SH-SY5Y (cell line): ENCODE results near the gene MYL9.

Source experiments
- GATA2 ChIP-seq: IDR thresholded peaks from 2 replicates; pipeline ENCODE4 v1.6.1; 2011; ENCODE audit warnings: mild to moderate bottlenecking, low read depth, low read length
- GATA3 ChIP-seq: IDR thresholded peaks from 2 replicates; pipeline ENCODE4 v1.6.1; 2011; ENCODE audit warnings: low read depth, mild to moderate bottlenecking, low read length, moderate library complexity

The MYL9 gene

GRCh38 chr20:36541227-36541767, at the start of gene MYL9:
MYL9 (plus strand) TSS chr20:36541519; CDS start chr20:36544885, 3,366 bp downstream.
- no peak for TF ChIP-seq GATA3
- TF ChIP-seq GATA2, result no peak

DNA sequence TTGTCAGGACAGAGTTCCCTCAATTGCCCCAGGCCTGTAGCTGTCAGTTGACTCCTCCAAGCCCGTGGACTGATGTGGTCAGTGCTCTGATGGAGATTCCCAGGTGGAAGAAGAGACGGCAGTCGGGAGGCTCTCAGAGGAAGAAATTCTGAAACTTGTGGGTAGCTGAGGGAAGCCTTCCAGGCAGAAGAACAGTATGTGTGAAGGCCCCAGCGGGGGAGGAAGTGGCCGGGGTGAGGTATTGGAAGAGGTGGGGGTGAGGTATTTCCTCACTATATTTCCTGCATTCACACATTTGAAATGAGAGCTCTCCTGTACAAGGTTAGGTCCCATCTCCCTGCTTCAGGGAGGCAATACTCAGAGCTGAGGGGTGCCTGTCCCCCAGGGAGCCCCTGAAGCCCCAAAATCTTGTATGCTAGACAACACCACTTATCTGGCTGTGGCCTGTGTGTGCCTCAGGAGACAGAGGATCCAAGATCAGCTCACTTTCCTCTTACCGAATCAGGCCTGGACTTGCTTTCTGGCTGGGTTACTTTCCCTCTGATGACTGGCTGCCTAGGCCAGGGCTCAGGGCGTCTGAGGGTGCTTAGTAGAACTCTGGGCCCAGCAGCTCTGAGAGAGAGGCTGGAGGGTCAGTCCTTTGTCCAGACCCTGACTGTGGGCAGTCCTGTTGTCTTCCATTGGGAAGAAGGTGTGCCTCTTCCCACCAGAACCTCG, 49.3 kb upstream of the MYL9 start:
- TF ChIP-seq GATA3 (no peak), GATA2 (no peak)

- TF ChIP-seq GATA3, result no peak
- no peak for TF ChIP-seq GATA2
These were observed 48.1 kb upstream of the MYL9 start for GRCh38 chr20:36493051-36493800.

GRCh38 chr20:36493801-36494114, 47.6 kb upstream of the MYL9 start:
- TF ChIP-seq GATA3 (no peak), GATA2 (no peak)

DNA sequence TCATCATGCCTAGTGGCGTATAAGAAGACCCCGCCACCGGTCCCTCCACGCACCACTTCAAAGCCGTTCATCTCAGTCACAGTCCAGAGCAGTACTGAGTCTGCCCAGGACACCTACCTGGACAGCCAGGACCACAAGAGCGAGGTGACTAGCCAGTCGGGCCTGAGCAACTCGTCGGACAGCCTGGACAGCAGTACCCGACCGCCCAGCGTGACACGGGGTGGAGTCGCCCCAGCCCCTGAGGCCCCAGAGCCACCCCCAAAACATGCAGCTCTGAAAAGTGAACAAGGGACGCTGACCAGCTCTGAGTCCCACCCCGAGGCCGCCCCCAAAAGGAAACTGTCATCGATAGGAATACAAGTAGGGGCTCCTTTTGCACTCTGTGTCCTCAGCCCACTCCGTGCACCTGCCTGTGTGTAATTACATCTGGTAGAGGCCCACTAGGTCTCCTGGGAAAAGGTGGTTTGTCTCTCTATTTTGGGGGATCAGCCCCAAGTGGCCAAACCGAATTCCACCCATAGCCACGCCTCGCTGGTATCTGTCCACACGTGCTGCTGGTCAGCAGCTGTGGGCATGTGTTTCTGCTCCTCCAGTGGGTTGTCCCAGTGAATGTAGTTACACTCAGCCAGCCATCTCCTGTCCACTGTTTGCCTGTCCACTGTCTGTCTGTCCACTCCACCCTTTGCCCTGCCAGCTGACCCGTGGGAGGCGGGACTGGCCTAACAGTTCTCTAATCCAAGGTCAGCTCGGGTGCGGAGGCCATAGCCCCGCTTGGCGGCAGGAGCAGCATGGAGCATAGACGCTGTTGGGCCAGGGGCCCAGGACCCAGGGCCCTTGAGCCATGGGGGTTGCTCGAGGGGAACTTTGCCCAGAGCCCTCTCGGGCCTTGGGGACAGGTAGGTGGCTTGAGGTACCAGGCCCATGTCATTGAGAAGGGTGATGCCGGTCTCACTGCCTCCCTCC, 44.3 kb upstream of the MYL9 start:
- TF ChIP-seq GATA2 (no peak), GATA3 (no peak)

GRCh38 chr20:36497856-36498255, 43.5 kb upstream of the MYL9 start:
- TF ChIP-seq GATA2 (no peak), GATA3 (no peak)

DNA sequence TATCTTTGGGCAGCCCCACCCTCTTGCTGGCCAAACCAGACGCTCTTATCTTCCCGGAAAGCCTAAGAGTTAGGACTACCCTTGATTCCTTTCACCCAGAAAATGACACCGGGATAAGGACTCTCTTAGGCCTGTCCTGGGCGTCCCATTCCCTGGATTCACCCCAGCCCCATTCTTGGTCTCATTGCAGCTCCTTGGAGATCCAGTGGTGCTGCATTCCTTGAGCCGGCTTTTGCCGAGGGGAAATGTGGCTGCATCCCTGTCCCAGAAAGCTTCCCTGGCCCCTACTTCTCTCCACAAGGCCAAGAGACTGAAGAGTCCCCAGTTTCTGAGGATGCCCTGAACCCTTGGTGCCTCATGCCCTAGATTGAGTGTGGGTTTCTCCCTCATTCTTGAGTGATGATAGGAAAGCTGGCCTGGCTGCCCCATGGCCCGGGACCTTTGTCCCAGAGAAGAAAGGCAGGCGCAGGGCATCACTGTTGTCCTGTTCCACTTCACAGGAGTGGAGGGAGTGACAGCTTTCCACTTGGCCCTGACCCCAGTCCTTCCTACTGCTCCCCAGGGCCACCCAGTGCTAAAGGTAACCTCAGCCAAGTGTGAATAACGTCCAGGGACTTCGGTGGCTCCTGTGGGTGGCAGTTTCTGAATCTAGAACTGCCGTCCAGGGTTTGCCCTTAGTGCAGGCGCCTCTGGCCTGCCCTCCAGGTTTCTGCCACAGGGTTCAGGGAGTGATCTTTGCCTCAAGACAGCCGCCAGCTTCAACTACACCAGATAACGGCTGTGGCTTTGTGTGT, 42.7 kb upstream of the MYL9 start:
- TF ChIP-seq GATA3 (no peak), GATA2 (no peak)

DNA sequence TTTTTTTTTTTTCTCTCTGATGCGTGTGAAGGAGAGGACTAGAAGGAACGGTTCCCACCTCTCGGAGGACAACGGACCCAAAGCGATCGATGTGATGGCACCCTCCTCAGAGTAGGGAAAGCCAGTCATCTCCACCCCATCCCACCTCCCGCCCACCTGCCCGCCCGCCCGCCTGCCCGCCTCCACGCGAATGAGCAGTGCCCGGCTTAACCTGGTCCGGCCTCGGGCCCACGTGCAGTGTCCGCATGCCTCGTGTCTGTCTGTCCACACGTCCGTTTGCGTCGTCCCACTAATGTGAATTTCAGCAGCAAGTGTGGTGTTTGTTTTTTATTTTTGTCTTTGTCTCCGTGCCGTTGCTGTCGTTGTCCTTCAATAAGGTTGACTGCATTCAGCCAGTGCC, 42.1 kb upstream of the MYL9 start:
- TF ChIP-seq GATA2, result no peak
- no peak for TF ChIP-seq GATA3

DNA sequence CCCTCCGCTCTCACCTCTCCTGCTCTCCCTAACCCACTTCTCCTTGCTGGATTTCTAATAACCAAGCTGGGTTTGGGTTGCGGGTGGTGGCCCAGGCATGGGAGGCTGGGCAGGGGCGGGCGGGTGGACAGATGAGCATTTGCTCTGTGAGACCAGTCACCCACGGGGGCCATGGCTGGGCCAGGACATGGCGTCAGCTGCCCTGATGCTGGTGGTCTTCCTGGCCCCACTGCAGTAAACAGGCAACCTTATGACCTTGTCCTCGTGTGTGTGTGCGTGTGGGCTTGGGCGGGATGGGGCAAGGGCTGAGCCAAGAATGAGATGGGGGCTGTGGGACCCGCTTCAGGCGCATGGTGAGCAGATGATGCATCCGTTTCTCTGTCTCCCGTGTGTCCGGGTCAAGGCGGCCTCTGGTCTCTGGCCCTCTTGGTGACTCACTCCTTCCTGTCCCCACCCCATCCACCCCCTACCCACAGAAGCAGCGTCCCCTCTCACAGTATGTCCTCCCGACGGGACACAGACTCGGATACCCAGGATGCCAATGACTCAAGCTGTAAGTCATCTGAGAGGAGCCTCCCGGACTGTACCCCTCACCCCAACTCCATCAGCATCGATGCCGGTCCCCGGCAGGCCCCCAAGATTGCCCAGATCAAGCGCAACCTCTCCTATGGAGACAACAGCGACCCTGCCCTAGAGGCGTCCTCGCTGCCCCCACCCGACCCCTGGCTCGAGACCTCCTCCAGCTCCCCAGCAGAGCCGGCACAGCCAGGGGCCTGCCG, 41.4 kb upstream of the MYL9 start:
- TF ChIP-seq GATA2 (no peak), GATA3 (no peak)

GRCh38 chr20:36501367-36502006, 39.8 kb upstream of the MYL9 start:
- no peak for TF ChIP-seq GATA3
- no peak for TF ChIP-seq GATA2

DNA sequence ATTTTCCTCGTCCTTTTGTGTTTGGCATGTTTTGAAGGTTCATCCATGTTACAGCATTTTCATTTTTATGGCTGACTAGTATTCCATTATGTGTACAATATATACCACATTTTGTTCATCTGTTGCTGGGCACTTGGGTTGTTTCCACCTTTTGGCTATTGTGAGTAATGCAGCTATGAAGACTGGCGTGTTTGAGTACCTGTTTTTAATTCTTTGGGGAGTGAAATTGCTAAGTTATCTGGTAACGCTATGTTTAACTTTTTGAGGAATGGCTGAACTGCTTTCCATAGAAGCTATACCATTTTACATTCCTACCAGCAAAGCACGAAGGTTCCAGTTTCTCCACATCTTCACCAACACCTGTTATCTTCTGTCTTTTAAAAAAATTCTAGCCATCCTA, 37.0 kb upstream of the MYL9 start:
- TF ChIP-seq GATA3, result no peak
- no peak for TF ChIP-seq GATA2

- no peak for TF ChIP-seq GATA3
- no peak for TF ChIP-seq GATA2
These were observed 35.1 kb upstream of the MYL9 start for GRCh38 chr20:36506253-36506652.
